GM19467 (cell line): Measurements from ENCODE around the gene DHRS1.

Experiments
- ATAC-seq: cut with Tn5 transposase; IDR thresholded peaks from one replicate; pipeline ENCODE4 v1.9.1; 2021; ENCODE audit warnings: mild to moderate bottlenecking, moderate library complexity; ENCODE audit not compliant: unreplicated experiment

The DHRS1 gene

DNA sequence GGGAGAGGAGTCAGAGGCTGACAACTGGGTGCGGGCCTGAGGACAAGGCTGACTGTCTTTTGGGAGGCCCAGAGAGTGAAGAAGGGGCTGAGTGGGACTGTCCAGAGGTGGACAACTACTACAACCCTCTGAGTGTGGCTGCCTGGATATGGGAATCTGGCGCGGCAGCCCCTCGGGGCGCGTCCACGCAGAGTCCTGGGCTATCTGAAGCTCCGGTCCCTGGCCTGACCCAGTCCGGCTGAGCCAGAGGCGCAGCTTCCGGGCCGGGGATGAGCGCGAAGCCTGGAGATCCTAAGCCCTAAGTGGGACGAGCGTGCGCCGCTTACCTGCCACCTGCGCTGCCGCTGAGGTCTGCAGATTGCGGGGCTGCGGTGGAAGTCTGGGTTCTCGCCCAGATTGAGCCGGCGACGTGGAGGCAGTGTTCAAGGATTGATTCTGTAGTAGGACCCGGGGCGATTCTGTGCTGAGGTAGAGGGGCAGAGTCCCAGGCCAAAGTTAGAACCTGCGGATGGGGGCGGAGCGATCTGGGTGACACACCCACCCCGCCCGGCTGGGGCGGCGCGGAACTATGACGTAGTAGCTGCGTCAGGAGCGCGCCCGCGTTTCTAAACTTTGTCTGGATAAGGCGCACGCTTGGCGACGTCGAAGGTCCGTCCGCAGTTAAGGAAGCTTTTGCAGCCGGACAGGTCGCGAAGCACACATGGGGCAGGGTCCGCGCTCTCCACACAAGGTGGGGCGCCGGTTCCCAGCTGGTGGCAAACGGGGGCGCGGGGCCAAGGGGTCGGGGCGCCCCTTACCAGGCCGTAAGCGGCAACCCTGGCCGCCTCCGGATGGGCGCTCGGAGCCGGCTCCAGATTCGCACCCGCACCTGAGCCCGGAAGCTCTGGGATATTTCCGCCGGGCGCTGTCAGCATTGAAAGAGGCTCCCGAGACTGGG is at the start of gene DHRS1, which contains the start of gene NOP9:
Gene DHRS1 (minus strand): TSS at position 526 of the 937 bp plus-strand sequence. CDS start 674 bp downstream, outside the sequence.
Gene NOP9 (plus strand): TSS at position 596 of the 937 bp plus-strand sequence. CDS start 105 bp downstream, at position 701.
- peak; percentile 68 for ATAC-seq

DNA sequence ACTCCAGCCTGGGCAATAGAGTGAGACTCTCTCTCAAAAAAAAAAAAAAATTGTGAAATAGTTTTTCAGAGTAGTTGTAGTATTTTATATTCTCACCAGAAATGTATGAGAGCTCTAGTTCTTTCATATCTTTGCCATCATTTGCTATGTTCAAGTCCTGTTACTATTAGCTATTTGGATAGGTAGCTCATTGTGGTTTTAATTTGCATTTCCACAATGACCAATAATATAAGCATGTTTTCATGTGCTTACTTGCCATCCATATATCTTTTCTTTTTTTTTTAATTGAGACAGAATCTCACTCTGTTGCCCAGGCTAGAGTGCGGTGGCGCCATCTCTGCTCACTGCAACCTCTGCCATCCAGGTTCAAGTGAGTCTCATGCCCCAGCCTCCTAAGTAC is 48.6 kb upstream of the DHRS1 start:
- ATAC-seq, result no peak

DNA sequence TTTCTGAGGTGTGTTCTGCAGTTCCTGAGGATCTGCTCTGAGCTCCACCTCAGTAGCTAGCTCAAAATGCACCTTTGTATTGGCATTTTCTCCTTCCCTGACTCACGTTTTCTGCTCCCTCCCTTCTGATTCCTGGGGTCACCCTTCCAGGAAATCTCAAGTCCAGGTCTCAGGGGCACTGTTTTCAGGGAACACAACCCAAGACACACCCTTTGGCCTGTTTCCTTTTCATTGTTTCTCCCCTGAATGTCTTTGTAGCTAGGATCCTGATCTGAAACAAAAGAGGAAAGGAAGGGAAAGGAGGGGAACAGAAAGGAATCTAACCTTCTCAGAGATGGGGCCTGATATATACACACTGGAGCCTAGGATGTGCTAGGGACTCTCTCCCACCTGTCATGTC is 47.6 kb upstream of the DHRS1 start:
- no peak for ATAC-seq

DNA sequence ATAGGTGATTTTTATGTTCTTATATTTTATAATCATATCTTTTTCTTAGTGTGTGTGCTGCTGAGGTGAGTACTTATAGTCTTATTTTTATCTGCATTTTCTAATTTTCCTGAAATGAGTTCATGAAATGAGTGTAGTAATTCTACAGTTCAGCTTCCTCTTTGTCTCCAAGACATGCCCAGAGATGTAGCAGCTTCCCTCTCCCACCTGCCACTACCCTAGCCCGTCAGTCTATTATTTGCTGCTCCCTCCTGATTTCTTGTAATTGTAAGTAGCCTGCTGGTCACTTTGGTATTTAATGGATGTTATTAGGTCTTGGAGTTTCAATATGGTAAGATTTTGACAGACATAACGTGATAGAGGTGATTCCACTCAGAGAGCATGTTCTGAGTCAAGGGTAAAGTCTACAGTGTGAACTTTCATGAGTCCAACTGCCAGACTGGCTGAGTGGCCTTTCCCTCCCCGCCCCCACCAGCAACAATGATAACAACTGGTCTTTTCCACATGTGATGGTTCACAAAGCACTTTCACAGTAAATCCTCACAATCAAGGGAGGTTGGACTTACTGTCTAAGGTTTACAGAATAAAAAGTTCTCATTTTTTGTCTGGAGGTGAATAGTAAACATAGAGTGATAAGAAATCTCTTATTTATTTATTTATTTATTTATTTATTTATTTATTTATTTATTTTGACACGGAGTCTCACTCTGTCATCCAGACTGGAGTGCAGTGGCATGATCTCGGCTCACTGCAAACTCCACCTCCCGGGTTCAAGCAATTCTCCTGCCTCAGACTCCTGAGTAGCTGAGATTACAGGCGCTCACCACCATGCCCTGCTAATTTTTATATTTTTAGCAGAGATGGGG is 44.4 kb upstream of the DHRS1 start:
- ATAC-seq, result no peak

DNA sequence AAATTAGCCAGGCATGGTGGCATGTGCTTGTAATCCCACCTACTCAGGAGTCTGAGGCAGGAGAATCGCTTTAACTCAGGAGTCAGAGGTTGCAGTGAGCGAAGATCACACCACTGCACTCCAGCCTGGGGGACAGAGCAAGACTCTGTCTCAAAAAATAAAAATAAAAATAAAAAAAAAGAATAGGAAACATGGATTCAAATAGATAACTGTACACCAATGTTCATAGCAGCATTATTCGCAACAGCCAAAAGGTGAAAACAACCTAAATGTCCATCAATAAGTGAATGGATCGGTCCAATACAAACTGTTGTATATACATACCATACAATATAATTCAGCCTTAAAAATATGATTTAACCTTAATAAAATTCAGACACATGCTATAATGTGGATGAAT is 43.3 kb upstream of the DHRS1 start:
- ATAC-seq, result no peak

DNA sequence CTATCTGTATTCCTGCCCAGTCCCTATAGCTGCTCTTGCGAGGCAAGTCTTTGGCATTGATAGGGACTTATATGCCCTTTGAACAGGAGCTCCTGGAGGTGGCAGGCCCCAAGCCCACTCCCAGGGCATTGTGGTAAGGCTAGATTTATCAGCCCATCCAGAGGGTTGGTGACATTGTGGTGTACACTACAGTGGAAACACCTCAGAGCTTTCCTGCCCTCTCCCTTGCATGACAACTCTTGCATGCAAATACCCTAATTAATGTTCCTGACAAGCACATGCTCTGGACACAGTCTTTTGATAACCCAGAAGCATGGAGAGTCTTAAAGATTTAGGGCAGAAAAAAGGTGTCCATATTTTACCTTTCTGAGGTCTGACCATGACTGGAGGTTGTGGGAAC is 41.0 kb upstream of the DHRS1 start:
- ATAC-seq, result no peak

DNA sequence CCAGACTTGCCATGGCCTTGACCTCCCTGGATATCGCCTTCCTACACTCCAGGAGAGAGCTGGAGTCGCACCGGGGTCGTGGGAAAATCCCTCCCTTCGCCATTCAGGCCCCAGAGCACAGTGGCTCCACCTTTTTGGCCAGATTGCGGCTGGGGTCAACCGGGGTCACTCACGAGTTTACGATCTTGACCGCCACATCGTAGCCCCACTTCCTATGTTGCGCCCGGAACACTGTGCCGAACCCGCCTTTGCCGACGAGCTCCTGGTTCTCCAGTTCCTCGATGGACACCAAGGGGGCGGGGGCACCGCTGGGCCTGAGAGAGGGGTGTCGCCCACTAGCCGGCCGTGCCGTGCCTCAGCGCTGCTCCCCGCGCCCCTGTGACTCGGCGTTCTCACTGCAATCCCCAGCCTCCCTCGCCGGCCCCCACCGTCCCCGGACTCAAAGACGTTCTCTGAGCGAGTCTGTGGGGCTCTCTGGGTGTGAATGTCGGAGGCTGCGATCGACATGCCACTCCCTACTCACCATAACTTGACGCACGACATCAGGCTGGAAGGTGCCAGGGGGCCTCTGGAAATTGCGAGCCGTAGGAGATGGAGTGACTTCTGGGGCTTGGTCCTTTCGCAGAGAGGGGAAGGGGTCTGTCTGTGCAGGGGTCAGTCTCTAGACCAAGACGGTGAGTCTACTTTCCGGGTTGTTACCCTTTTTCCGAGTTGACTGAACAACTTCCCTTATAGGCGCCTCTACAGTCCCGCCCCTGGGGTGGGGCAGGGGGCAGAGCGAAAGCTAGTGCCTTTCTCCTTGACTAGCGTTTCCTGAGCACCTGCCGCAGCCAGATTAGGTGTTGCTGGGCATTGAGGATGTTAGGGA is 39.9 kb upstream of the DHRS1 start, which contains the start of gene RIPK3:
Gene RIPK3 (minus strand): TSS at position 708 of the 868 bp plus-strand sequence. CDS start 165 bp downstream, at position 543.
- peak; percentile 84 for ATAC-seq

DNA sequence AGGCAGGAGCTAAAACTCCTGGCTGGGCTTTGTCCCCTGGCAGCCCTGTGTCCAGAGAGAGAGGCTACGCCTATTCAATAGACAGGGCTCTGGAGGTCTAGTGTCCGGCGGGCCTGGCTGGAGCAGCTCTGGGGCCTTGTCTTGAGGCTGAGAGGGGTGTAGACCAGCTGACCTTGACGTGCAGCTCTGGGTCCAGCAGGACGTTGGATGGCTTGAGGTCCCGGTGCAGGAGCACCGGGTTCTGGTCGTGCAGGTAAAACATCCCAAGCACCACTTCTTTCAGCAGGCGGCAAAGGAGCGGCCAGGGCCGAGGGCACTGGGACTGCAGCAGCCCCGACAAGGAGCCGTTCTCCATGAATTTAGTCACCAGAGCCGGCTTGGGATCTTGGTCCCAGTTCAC is 39.3 kb upstream of the DHRS1 start:
- ATAC-seq, result no peak

DNA sequence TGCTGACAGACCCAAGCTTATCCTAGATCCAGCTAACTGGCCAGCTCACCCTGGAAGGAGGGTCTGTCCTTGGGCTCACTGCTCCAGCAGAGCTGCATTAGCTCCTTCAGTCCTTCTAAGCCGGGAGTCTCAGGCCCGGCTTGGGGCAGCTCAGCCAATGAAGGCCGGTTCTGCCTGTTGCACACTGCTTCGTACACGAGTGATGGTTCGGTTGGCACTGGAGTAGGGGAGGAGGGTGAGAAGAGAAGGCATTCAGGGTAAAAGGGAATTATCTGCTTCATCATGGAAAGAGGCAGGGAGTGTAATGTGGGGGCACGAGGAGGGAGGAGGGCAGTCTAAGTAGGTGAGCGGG is 38.2 kb upstream of the DHRS1 start:
- ATAC-seq, result no peak

DNA sequence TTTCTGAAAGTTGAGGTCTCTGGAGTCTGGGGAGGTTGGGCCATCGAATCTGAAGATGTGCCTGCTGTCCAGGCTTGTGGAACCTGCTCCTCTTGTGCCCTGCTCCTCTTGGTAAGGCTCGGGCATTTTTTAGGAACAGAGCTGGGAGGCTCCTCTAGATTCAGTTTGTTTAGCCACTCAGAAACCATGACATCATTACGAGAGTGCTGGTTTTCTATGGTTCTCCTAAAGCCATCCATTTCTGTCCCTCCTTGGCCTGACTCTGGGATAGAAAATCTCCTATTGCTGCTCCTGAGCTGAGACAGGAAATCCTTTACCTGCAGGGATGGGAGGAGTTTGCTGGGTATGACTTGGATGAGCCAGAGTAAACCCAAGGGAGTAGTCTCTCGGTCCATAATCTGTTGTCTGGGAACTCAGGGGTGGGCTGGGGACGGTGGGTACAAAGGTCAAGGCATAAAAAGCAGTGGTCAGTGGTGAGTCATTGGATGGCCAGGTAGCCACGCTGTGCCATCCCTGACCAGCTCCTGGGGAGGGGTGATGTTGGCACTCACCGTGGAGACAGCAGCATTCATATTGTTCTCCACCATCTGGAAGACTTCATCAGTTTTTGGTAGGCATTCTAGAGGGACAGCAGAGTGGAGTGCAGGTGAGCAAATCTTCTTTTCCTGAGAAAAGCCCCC is 37.7 kb upstream of the DHRS1 start:
- no peak for ATAC-seq

DNA sequence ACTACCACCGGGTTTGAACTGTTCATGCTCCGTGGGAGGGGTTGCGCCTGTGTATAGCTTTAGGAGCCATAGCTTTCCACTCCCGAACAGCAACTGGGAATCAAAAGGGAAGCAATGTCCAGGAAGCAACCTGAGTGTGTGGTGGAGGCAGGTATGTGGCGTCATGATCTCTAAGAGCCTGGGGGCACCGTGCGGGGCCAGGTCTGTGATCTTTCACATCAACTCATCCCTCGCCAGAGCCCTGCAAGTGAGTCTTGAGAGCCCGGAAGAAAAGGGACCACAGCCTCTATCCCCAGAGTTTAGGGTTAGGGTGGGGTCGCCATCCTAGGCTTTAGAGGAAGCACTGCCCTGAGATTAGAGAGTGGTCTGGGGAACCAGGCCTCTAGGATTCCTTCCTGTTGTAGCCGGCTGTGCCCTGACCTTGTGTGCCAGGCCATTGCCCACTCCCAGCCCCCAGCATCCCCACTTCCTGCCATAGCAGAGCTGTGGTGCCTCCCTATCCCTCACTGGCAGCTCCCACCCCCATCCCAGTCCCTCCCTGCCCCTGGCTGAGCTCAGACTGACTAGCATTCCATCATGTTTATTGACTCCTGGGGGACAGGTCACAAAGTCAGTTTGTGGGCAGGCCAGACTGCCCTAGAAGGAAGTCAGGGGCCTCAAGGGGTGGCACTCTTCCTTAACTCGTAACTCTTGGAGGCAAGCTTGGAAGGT is 36.0 kb upstream of the DHRS1 start:
- ATAC-seq, result no peak

DNA sequence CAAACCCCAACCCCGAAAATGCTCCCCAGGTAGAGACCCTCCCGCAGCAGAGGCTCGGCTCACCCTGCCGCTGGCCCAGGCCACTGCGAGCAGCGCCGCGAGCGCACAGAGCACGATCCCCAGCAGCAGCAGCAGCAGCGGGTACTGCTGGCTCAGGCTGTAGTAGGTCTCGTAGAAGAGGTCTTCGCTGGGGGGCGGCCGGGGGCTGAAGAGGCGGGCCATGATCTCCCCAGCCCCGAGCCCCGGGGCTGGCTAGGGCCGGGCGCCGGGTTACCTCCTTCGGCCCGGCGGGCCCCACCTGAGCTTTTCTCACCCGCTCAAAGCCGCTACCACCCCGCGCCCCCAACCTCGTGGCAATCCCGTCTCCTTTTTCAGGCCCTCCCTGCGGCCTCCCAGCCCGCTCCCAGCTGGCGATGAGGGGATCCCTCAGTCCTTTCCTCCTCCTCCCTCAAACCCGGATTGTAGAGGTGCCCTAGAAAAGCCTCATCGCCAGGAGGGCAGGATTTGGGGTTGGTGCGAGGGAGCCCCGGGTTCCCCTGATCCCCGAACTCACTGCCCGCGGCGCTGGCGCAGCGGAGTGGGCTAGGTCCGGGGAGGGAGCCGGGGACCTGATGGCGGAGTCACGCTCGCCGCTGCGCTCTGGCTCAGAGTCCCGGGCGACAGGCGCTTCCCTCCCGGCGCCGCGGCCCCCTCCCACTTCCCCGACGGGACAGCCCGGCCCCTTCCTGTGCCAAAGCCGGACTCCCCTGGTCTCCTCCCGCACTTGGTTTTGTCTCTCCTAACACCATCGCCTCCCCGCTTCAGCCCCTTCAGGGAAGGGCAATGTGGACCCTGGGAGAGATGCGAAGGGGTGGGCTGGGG is 35.1 kb upstream of the DHRS1 start, which contains the start of gene ADCY4:
Gene ADCY4 (minus strand): TSS at position 641 of the 861 bp plus-strand sequence. CDS start 419 bp downstream, at position 222.
- no peak for ATAC-seq

DNA sequence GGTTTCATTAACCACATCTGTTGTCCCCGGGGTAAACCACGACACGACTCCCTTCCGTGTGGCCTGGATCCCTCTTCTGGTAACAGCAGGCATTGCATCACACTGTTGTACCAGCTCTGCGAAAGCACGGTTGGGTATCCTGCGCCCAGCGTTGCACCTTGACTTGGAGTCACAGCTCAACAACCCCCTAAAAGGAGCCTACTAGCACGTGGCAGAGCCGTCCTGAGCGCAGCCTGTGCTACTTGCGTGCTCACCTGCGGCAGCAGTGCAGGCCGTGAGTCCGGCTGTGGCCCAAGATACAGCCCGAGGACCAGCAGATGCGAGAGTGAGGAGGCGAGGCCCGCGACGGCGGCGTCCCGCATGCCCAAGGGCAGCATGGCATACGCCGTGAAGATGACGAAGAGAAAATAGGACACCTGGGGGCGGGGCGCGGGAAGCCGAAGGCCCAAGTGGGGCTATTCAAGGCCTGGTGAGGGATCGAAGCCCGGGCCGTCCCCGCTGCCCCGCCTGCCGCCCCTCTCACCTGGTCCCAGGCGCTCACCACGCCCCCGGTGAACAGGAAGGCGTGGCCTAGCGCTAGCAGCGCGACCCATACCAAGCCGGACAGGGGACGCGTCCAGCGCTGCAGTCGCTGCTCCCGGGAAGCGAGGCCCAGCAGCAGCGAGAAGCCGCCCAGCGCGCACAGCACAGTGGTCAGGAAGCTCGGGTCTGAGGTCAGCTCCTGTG is 32.9 kb upstream of the DHRS1 start:
- ATAC-seq, result peak; percentile 75

DNA sequence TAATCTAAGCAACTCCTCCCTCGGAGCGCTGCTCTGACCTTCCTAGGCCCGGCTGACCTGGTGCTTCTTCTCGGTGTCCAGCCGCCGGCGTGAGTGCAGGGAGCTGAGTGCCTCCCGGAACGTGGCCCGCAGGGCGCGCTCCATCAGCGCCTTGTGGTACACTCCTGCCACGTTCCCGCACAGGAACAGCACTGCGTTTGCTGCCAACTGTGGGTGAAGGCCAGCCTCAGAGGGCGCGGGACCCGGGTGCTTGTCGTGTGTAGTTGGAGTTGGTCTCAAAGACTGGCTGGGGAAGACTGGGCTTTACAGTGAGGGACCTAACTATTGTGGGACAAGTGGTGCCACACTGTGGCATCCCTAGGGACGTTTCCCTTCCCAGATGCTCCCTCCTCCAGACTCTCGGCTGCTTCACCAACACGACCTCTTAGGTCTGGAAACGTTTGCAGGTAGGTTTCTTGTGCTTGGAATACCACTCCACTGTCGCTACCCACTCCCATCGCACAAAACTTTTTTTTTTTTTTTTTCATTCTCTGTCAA is 32.2 kb upstream of the DHRS1 start:
- ATAC-seq, result no peak

DNA sequence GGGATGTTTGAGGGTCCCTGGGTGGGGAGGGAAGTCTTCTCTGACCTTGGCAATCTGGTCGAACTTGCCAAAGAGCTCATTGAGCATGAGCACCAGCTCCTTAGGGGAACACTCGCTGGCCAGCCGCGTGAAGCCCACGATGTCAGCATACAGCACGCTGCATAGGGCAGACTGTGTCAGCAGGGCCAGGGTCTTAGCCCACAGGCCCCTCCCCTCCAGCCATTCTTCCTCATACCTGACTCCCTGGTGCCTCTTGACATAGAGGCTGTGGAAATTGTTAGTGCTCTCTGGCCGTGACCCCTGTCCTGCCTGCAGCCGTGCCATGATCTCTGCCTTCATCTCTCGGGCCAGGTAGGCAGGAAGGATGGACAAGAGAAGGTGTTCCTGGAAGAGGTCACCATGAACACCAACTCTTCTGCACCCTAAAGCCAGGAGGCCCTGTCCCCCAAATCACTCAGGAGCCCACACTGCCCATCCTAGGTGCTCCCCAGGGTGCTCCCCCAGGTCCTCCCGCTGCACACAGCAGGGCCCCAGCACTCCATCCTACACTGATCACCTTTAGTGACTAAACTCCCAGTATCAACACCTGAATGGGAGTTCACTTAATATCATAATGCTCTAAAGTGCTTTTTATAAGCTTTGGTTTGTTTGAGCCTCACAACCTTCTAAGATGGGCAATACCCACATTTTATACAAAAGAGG is 31.5 kb upstream of the DHRS1 start:
- ATAC-seq, result no peak

DNA sequence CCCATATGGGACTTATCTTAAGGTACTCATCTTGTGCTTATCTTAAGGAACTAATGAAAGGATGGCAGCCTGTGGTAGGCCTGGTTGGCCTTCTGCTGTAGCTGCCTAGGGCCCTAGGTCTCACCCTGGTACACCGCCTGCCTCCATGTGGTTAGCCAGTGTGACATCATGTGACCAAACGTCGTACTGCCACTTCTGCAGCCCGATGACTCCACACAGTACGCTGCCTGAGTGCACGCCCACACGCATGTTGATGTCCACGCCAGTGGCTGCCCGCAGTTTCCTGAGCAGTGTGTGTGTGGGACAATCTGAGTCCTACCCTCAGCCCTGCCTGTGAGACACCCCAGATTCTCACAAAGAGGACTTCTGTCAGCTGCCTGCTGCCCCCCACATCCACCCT is 30.2 kb upstream of the DHRS1 start:
- ATAC-seq, result no peak
